Smooth muscle cell (in vitro differentiated cells): Measurements from ENCODE around the gene PDGFRA. TPM values are rescaled to one million over a fixed set of nuclear protein-coding genes. Genes with fewer than 3 reads are reported as not detected.

ENCODE experiments used
- DNase-seq: peaks from one replicate; lab custom pipeline; 2025; ENCODE audit not compliant: unreplicated experiment; lab: John Stamatoyannopoulos, UW
- H2AFZ ChIP-seq: fragments of 200-600 bp; sonication (generic); 2 replicates; pipeline ENCODE4 v1.6.0; 2016; ENCODE audit warnings: antibody characterized with exemption, low read depth, mild to moderate bottlenecking
- H3F3A ChIP-seq: fragments of 200-600 bp; sonication (generic); 2 replicates; pipeline ENCODE4 v1.6.0; 2017; ENCODE audit warnings: antibody characterized with exemption, low read depth
- H3K27ac ChIP-seq: fragments of 200-600 bp; sonication (generic); 2 replicates; pipeline ENCODE4 v1.5.1; 2016; ENCODE audit warnings: low read depth, mild to moderate bottlenecking
- H3K27me3 ChIP-seq: fragments of 200-600 bp; sonication (generic); 2 replicates; pipeline ENCODE4 v1.6.1; 2016; ENCODE audit warnings: low read depth, mild to moderate bottlenecking
- H3K36me3 ChIP-seq: fragments of 200-600 bp; sonication (generic); 2 replicates; pipeline ENCODE4 v1.5.1; 2016; ENCODE audit warnings: low read depth
- H3K4me1 ChIP-seq: fragments of 200-600 bp; sonication (generic); 2 replicates; pipeline ENCODE4 v1.5.1; 2016; ENCODE audit warnings: low read depth
- H3K4me2 ChIP-seq: fragments of 200-600 bp; sonication (generic); 2 replicates; pipeline ENCODE4 v1.6.0; 2016; ENCODE audit warnings: mild to moderate bottlenecking
- H3K4me3 ChIP-seq: fragments of 200-600 bp; sonication (generic); 2 replicates; pipeline ENCODE4 v1.5.1; 2016; ENCODE audit warnings: mild to moderate bottlenecking
- H3K79me2 ChIP-seq: fragments of 200-600 bp; sonication (generic); 2 replicates; pipeline ENCODE4 v1.6.0; 2016; ENCODE audit warnings: low read depth, mild to moderate bottlenecking
- H3K9ac ChIP-seq: fragments of 200-600 bp; sonication (generic); 2 replicates; pipeline ENCODE4 v1.6.0; 2016; ENCODE audit warnings: low read depth
- H3K9me3 ChIP-seq: fragments of 200-600 bp; sonication (generic); replicated peaks from 2 replicates; pipeline ENCODE4 v1.5.1; 2016; ENCODE audit warnings: low read depth
- H4K20me1 ChIP-seq: fragments of 200-600 bp; sonication (generic); 2 replicates; pipeline ENCODE4 v1.6.0; 2016; ENCODE audit warnings: low read depth
- WGBS: methylation state at CpG from one replicate; pipeline ENCODE4 v1.1.7; 2016; ENCODE audit warnings: low lambda C conversion rate; 5-methylcytosine and 5-hydroxymethylcytosine counted together
- polyA plus RNA-seq: library from polyadenylated mRNA; unstranded; fragments of >200 nt; fragmentation: Nextera tagmentation; extraction: Ambion mirVana; gene quantifications from 2 replicates; pipeline ENCODE4 v1.2.1, GENCODE V29; 2016
- total RNA-seq: library from RNA; depleted of rRNA; stranded (reverse); fragments of >200 nt; gene quantifications from 2 replicates; pipeline ENCODE4 v1.2.3, GENCODE V29; 2014
- TF ChIP-seq, protein P1 (sequence below): fragments of 200-600 bp; sonication (generic); IDR thresholded peaks from 2 replicates; pipeline ENCODE4 v1.5.1; 2017; ENCODE audit warnings: borderline replicate concordance, mild to moderate bottlenecking, antibody characterized with exemption; ENCODE audit not compliant: insufficient read depth, poor library complexity, severe bottlenecking

PDGFRA gene
- total and polyA plus RNA-seq, 2 experiments from 2014 or later: 111 to 281 TPM

DNA sequence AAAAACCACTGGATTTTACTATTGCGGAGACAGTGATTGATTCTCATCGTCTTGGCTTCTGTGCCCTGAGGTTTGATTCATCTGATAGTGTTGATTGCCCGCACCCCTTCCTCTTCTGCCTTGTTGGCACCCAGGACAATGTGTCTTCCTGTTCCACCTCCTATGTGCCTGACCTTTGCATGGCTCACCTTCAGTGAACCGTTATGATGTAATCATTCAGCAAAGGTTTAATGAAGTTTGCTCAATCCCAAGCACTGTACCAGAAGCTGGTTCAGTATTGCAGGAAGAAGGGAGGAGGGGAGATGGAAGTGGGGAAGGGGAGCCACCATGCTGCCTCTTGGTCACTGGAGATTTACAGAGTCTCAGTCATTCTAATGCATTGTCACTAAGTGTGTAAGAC, 36.3 kb downstream of the PDGFRA start:
- peaks cover 23% of the 10 kb centered on the region for H3F3A ChIP-seq
- H3K9me3 ChIP-seq: no peaks in the 10 kb centered on the region
- peaks cover 33% of the 10 kb centered on the region for H3K79me2 ChIP-seq
- H3K4me3 ChIP-seq: no peak overlapping the region
- peaks cover 17% of the 10 kb centered on the region for H3K4me1 ChIP-seq
- H3K4me2 ChIP-seq: no peak overlapping the region
- H3K27me3 ChIP-seq: no peaks in the 10 kb centered on the region
- TF ChIP-seq, protein P1, sequence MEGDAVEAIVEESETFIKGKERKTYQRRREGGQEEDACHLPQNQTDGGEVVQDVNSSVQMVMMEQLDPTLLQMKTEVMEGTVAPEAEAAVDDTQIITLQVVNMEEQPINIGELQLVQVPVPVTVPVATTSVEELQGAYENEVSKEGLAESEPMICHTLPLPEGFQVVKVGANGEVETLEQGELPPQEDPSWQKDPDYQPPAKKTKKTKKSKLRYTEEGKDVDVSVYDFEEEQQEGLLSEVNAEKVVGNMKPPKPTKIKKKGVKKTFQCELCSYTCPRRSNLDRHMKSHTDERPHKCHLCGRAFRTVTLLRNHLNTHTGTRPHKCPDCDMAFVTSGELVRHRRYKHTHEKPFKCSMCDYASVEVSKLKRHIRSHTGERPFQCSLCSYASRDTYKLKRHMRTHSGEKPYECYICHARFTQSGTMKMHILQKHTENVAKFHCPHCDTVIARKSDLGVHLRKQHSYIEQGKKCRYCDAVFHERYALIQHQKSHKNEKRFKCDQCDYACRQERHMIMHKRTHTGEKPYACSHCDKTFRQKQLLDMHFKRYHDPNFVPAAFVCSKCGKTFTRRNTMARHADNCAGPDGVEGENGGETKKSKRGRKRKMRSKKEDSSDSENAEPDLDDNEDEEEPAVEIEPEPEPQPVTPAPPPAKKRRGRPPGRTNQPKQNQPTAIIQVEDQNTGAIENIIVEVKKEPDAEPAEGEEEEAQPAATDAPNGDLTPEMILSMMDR: no peak
- H3K36me3 ChIP-seq: peaks cover 30% of the 10 kb centered on the region
- H3K9ac ChIP-seq: no peak overlapping the region
- WGBS: 96% methylated on average over 4 of the region's 4 CpGs
- no peak for DNase-seq
- H4K20me1 ChIP-seq: peaks cover 99% of the 10 kb centered on the region
- no peak overlapping the region for H3K27ac ChIP-seq
- H2AFZ ChIP-seq: no peak overlapping the region

DNA sequence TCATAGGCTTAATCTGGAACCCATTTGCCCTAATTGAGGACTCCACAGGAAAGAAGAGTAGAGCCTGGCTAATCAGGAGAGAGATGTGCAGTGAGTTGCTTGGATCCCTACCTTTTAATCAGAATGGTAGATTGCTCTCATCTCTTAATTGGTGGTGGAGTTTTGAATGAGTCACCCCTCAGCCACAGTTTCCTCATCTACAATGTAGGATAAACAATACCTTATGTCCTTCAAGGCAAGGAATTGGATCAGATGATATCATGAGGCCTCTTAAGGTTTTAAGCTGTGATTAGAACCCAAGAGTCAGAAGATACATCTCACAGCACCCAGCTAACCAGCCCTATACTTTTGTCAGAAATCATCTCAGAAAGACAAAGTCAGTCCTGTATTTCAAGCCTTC, 39.1 kb downstream of the PDGFRA start:
- Histone ChIP-seq H2AFZ (no peak overlapping the region), H3F3A (peaks cover 26% of the 10 kb centered on the region), H3K4me1 (no peaks in the 10 kb centered on the region), H3K36me3 (peaks cover 25% of the 10 kb centered on the region), H4K20me1 (peaks cover 93% of the 10 kb centered on the region), H3K9me3 (no peaks in the 10 kb centered on the region), H3K9ac (no peak overlapping the region), H3K27ac (no peak overlapping the region), H3K27me3 (no peaks in the 10 kb centered on the region), H3K79me2 (peaks cover 9% of the 10 kb centered on the region), H3K4me2 (no peak overlapping the region), H3K4me3 (no peak overlapping the region)
- no peak for DNase-seq
- TF ChIP-seq, protein P1: no peak

DNA sequence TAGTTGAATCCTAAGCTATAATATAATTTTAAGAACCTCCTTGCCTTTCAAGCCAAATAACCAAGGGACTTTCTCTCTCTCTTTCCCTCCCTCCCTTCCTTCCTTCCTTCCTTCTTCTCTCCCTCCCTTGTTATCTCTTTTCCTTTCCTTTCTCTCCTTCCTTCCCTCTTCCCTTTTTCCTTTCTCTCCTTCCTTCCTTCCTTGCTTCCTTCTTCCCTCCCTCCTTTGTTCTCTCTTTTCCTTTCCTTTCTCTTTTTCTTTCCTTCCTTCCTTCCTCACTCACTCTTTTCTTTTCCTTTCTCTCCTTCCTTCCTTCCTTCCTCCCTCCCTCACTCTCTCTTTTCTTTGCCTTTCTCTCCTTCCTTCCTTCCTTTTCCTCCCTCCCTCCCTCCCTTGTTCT, 42.4 kb downstream of the PDGFRA start:
- TF ChIP-seq, protein P1: no peak
- Histone ChIP-seq H2AFZ (no peak overlapping the region), H3K4me3 (no peak overlapping the region), H3F3A (peaks cover 43% of the 10 kb centered on the region), H3K4me1 (peaks cover 2% of the 10 kb centered on the region), H3K9ac (no peak overlapping the region), H3K36me3 (peaks cover 27% of the 10 kb centered on the region), H4K20me1 (peaks cover 80% of the 10 kb centered on the region), H3K4me2 (no peak overlapping the region), H3K9me3 (no peaks in the 10 kb centered on the region), H3K27ac (no peak overlapping the region), H3K27me3 (no peaks in the 10 kb centered on the region), H3K79me2 (no peaks in the 10 kb centered on the region)
- no peak for DNase-seq

DNA sequence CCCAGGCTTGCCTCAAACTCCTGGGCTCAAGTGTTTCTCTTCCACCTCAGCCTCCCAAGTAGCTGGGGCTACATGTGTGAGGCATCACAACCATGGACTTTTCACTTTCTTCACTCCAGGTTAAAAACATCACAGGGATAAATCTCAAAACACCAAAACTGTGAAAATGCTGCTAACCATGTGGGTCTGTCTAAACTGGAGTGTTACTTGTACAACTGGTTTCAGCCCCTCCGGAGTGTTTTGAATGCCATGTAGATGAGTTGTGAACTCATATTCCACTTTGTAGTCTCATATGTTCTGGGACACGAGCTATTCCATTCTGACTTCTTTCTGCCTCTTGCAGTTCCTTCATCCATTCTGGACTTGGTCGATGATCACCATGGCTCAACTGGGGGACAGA, 43.0 kb downstream of the PDGFRA start:
- peaks cover 80% of the 10 kb centered on the region for H4K20me1 ChIP-seq
- 92% methylated on average over 3 of the region's 3 CpGs for WGBS
- H2AFZ ChIP-seq: no peak overlapping the region
- no peak overlapping the region for H3K4me3 ChIP-seq
- no peak overlapping the region for H3K27ac ChIP-seq
- TF ChIP-seq, protein P1: no peak
- no peak overlapping the region for H3K4me2 ChIP-seq
- DNase-seq: no peak
- H3K79me2 ChIP-seq: no peaks in the 10 kb centered on the region
- peaks cover 8% of the 10 kb centered on the region for H3K4me1 ChIP-seq
- H3K27me3 ChIP-seq: no peaks in the 10 kb centered on the region
- H3K9ac ChIP-seq: no peak overlapping the region
- H3F3A ChIP-seq: peaks cover 43% of the 10 kb centered on the region
- H3K9me3 ChIP-seq: no peaks in the 10 kb centered on the region
- H3K36me3 ChIP-seq: peaks cover 27% of the 10 kb centered on the region
